HepG2 (cell line): Measurements from ENCODE around the gene CRYBB2. TPM values are rescaled to one million over a fixed set of nuclear protein-coding genes. Genes with fewer than 3 reads are reported as not detected.

ENCODE experiments used
- AHR ChIP-seq: IDR thresholded peaks from 2 replicates; pipeline ENCODE4 v1.6.1; 2018; ENCODE audit warnings: missing genetic modification reagents, missing compliant biosample characterization
- ARHGAP35 ChIP-seq: sonication (generic); formaldehyde crosslinking; IDR thresholded peaks from 2 replicates; pipeline ENCODE4 v1.9.0; 2022; ENCODE audit warnings: mild to moderate bottlenecking, inconsistent platforms, moderate library complexity, missing genetic modification reagents, borderline replicate concordance
- ESRRA ChIP-seq: sonication (generic); formaldehyde crosslinking; IDR thresholded peaks from 2 replicates; pipeline ENCODE4 v1.5.1; 2020; ENCODE audit warnings: mild to moderate bottlenecking, low read depth, missing genetic modification reagents
- FUBP1 ChIP-seq: sonication (generic); formaldehyde crosslinking; IDR thresholded peaks from 2 replicates; pipeline ENCODE4 v1.5.1; 2020; ENCODE audit warnings: missing genetic modification reagents, mild to moderate bottlenecking, borderline replicate concordance
- NONO ChIP-seq, 2 experiments: fragments of 450-650 bp in 1 of 2; sonication (generic) in 1 of 2; formaldehyde crosslinking in 1 of 2; IDR thresholded peaks in 1 of 2; conservative IDR thresholded peaks in 1 of 2; 2 replicates each; pipeline versions ENCODE4 v1.6.1 to v1.8.0; 2017 to 2022; ENCODE audit warnings: mild to moderate bottlenecking in 1 of 2, missing genetic modification reagents in 1 of 2, moderate library complexity in 1 of 2
- NR2F1 ChIP-seq, 2 experiments: fragments of 450-650 bp in 1 of 2; formaldehyde crosslinking in 1 of 2; IDR thresholded peaks; 2 replicates each; pipeline versions ENCODE4 v1.5.0 to v1.6.1; 2016 to 2020; ENCODE audit warnings: mild to moderate bottlenecking in 1 of 2, missing compliant biosample characterization in 1 of 2, missing genetic modification reagents in 1 of 2, moderate library complexity in 1 of 2
- NR3C1 ChIP-seq: sonication (generic); formaldehyde crosslinking; IDR thresholded peaks from 2 replicates; pipeline ENCODE4 v1.4.0; 2020; ENCODE audit warnings: missing genetic modification reagents
- ONECUT2 ChIP-seq: sonication (generic); formaldehyde crosslinking; IDR thresholded peaks from 2 replicates; pipeline ENCODE4 v1.4.0; 2020; ENCODE audit warnings: missing genetic modification reagents
- SKI ChIP-seq: fragments of 450-650 bp; IDR thresholded peaks from one replicate; pipeline ENCODE4 v1.6.1; 2018; ENCODE audit warnings: mild to moderate bottlenecking; ENCODE audit not compliant: partially characterized antibody
- SMC3 ChIP-seq: IDR thresholded peaks from 2 replicates; pipeline ENCODE4 v1.6.1; 2011; ENCODE audit warnings: low read length, improper control_type of control experiment
- SP4 ChIP-seq: sonication (generic); formaldehyde crosslinking; IDR thresholded peaks from 2 replicates; pipeline ENCODE4 v1.8.1; 2023; ENCODE audit warnings: mild to moderate bottlenecking, missing genetic modification reagents
- ZFP36 ChIP-seq: fragments of 150-350 bp; IDR thresholded peaks from 2 replicates; pipeline ENCODE4 v1.6.1; 2018; ENCODE audit warnings: borderline replicate concordance, low read length, low read depth; ENCODE audit not compliant: partially characterized antibody
- ZMAT3 ChIP-seq: sonication (generic); formaldehyde crosslinking; conservative IDR thresholded peaks from 2 replicates; pipeline ENCODE4 v1.7.0; 2021; ENCODE audit warnings: missing genetic modification reagents
- ZNF275 ChIP-seq: sonication (generic); formaldehyde crosslinking; IDR thresholded peaks from 2 replicates; pipeline ENCODE4 v1.8.0; 2022; ENCODE audit warnings: missing genetic modification reagents, mild to moderate bottlenecking, inconsistent platforms, borderline replicate concordance
- ZNF547 ChIP-seq: sonication (generic); formaldehyde crosslinking; IDR thresholded peaks from 2 replicates; pipeline ENCODE4 v1.5.1; 2020; ENCODE audit warnings: mild to moderate bottlenecking, missing genetic modification reagents
- ZNF605 ChIP-seq: sonication (generic); formaldehyde crosslinking; IDR thresholded peaks from 2 replicates; pipeline ENCODE4 v1.8.0; 2022; ENCODE audit warnings: mild to moderate bottlenecking, missing genetic modification reagents
- ZXDC ChIP-seq: sonication (generic); formaldehyde crosslinking; IDR thresholded peaks from 2 replicates; pipeline ENCODE4 v1.5.0; 2020; ENCODE audit warnings: mild to moderate bottlenecking, missing genetic modification reagents
- polyA plus RNA-seq, 8 experiments: library from polyadenylated mRNA; depleted of rRNA in 3 of 8; stranded (reverse) in 7 of 8; unstranded in 1 of 8; fragments of >200 nt; fragmentation: Illumina TruSeq in 4 of 8; extraction: Trizol in 4 of 8; gene quantifications; 2 replicates each; pipeline versions ENCODE4 v1.2.1 to v1.2.3, GENCODE V29; 2011 to 2016; ENCODE audit warnings: low read depth in 4 of 8, missing spikeins in 1 of 8, mixed read lengths in 1 of 8; ENCODE audit not compliant: insufficient read depth in 1 of 8
- total RNA-seq, 5 experiments: library from RNA; depleted of rRNA; stranded (reverse); fragments of >200 nt; fragmentation: Illumina TruSeq; extraction: Trizol; gene quantifications; 2 replicates each; pipeline ENCODE4 v1.2.3, GENCODE V29; 2016; ENCODE audit warnings: low read depth in 1 of 5
- TF ChIP-seq, protein P1 (sequence below): sonication (generic); formaldehyde crosslinking; IDR thresholded peaks from 2 replicates; pipeline ENCODE4 v1.5.0; 2020; ENCODE audit warnings: missing genetic modification reagents, mild to moderate bottlenecking, borderline replicate concordance
- TF ChIP-seq, protein P2 (sequence below): IDR thresholded peaks from 2 replicates; pipeline ENCODE4 v1.6.1; 2016; ENCODE audit warnings: control low read depth

CRYBB2 gene
- total and polyA plus RNA-seq, 2 of the 13 experiments (the other 11 are each of a cell fraction or from before 2014, with no cell fraction given) = 0.11 to 0.18 TPM

- TF ChIP-seq ESRRA = no peak
- TF ChIP-seq ZNF275 (CRISPR knock-in tag) = no peak
- peak; percentile 58; the same call in 1 of the 2 replicates for TF ChIP-seq SMC3
- TF ChIP-seq AHR (CRISPR knock-in tag) = 0 out of 2 replicates have a peak, but pooled peaks have one; percentile 44
- TF ChIP-seq ONECUT2 (CRISPR knock-in tag) = no peak
- TF ChIP-seq ZFP36 = peak; percentile 48
- no peak for TF ChIP-seq NR2F1 (CRISPR knock-in tag; IDR thresholded peaks at IDR 0.05)
- no peak for TF ChIP-seq NR3C1 (CRISPR knock-in tag)
- TF ChIP-seq ZNF547 (CRISPR knock-in tag) = 0 out of 2 replicates have a peak, but pooled peaks have one; percentile 50
- TF ChIP-seq ZXDC = no peak
- no peak for TF ChIP-seq ZMAT3
- TF ChIP-seq, protein P1, sequence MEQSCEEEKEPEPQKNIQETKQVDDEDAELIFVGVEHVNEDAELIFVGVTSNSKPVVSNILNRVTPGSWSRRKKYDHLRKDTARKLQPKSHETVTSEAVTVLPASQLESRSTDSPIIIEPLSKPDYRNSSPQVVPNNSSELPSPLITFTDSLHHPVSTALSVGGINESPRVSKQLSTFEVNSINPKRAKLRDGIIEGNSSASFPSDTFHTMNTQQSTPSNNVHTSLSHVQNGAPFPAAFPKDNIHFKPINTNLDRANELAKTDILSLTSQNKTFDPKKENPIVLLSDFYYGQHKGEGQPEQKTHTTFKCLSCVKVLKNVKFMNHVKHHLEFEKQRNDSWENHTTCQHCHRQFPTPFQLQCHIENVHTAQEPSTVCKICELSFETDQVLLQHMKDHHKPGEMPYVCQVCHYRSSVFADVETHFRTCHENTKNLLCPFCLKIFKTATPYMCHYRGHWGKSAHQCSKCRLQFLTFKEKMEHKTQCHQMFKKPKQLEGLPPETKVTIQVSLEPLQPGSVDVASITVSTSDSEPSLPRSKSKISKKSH (CRISPR knock-in tag) = peak; percentile 54; the same call in 1 of the 2 replicates
- TF ChIP-seq, protein P2, sequence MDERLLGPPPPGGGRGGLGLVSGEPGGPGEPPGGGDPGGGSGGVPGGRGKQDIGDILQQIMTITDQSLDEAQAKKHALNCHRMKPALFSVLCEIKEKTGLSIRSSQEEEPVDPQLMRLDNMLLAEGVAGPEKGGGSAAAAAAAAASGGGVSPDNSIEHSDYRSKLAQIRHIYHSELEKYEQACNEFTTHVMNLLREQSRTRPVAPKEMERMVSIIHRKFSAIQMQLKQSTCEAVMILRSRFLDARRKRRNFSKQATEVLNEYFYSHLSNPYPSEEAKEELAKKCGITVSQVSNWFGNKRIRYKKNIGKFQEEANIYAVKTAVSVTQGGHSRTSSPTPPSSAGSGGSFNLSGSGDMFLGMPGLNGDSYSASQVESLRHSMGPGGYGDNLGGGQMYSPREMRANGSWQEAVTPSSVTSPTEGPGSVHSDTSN = peak; percentile 98
- TF ChIP-seq ARHGAP35 = 0 out of 2 replicates have a peak, but pooled peaks have one; percentile 42
- TF ChIP-seq ZNF605 (CRISPR knock-in tag) = 0 out of 2 replicates have a peak, but pooled peaks have one; percentile 22
- TF ChIP-seq FUBP1 (CRISPR knock-in tag) = no peak
- no peak for TF ChIP-seq NONO (IDR thresholded peaks at IDR 0.05)
- TF ChIP-seq NONO (CRISPR knock-in tag; conservative IDR thresholded peaks at IDR 0.05) = 0 out of 2 replicates have a peak, but pooled peaks have one; percentile 40
- TF ChIP-seq SP4 (CRISPR knock-in tag) = peak; percentile 64; the same call in 1 of the 2 replicates
- peak; percentile 14 for TF ChIP-seq SKI
Measured at GRCh38 chr22:25235547-25236290, 16.3 kb downstream of the CRYBB2 start (continued).
